SK-MEL-5 (cell line): ENCODE measurements around the gene MBL2. TPM values are rescaled to one million over a fixed set of nuclear protein-coding genes. Genes with fewer than 3 reads are reported as not detected.

Experiments used
- DNase-seq: peaks from one replicate; pipeline ENCODE4 v3.0.0-alpha.2; 2016; ENCODE audit warnings: low read depth, low spot score
- in situ Hi-C: cut with HindIII; loops from 2 replicates; pipeline ENCODE4 v1.10.0; 2016; ENCODE audit warnings: low sequenced_read_pairs, high pct_unique_total_duplicates, low pct_unique_long_range_greater_than_20kb
- polyA plus RNA-seq, 2 experiments: library from polyadenylated mRNA; depleted of rRNA; stranded (reverse); fragments of >200 nt; gene quantifications; 2 replicates each; pipeline ENCODE4 v1.2.3, GENCODE V29; 2015
- total RNA-seq: library from RNA; depleted of rRNA; stranded (reverse); fragments of >200 nt; shearing (Covaris generic); gene quantifications from 2 replicates; pipeline ENCODE4 v1.2.3, GENCODE V29; 2014; rRNA removed

The MBL2 gene
- 0.16 TPM in 1 of 2 replicates, not detected in the other for total RNA-seq
- 0.04 TPM in 1 of 2 replicates, not detected in the other for polyA plus RNA-seq (2015; cell fraction: cytosol; rRNA removed)
- 0.25 and 1.2 TPM in 2 replicates for polyA plus RNA-seq (2015; cell fraction: nucleus; rRNA removed)

DNA sequence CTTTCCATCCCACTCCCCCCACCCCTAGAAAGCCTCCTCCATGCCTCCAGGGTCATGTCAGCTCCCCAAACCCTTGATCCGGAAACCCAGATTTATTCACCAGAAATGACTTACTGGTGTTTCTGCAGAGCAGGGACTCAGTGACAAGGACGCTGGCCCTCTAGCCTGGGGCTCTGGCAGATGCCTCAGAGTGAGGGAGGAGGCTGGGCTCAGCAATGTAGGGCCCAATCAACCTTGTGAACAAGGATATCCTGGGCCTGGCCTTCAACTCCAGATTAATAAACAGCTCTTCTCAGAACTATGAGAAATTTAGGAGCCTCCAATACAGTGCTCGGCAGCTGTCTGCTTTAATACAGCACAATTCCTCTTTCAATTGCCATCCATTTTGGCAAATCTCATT is at the start of gene MBL2:
TSS of gene MBL2 (minus strand) at position 162 of the 400 bp plus-strand sequence. CDS start 1,149 bp downstream, outside the sequence.
- in situ Hi-C loops = no loop called here
- DNase-seq = no peak

GRCh38 chr10:52820309-52820708 is 47.7 kb upstream of the MBL2 start:
- in situ Hi-C loops = no loop called here

GRCh38 chr10:52818019-52818418 is 45.4 kb upstream of the MBL2 start:
- in situ Hi-C loops = no loop called here
- DNase-seq = peak; percentile 67

More at GRCh38 chr10:52820309-52820708, 47.7 kb upstream of the MBL2 start:
- no peak for DNase-seq

- DNase-seq = no peak
- in situ Hi-C loops = no loop called here
These were observed 41.9 kb upstream of the MBL2 start for GRCh38 chr10:52814506-52814905.

DNA sequence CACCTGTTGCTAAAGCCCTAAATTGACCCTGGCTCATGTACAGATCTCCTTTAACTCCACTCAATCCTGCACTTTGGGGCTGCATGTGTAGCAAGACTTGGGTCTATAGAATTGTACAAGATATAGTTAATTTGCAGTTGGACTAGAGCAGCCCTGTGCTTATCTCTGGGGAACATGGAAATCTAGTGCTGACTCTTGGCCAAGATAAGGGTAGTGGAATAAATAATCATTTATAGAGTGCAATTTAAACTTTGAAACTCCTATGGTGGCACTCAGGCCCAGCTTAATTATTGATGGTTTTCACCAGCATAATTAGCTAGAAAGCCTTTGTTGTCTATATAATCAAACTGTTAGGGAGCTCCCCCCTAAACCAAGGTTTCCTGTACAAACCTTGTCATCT is 39.2 kb upstream of the MBL2 start:
- DNase-seq = no peak
- in situ Hi-C loops = no loop called here

DNA sequence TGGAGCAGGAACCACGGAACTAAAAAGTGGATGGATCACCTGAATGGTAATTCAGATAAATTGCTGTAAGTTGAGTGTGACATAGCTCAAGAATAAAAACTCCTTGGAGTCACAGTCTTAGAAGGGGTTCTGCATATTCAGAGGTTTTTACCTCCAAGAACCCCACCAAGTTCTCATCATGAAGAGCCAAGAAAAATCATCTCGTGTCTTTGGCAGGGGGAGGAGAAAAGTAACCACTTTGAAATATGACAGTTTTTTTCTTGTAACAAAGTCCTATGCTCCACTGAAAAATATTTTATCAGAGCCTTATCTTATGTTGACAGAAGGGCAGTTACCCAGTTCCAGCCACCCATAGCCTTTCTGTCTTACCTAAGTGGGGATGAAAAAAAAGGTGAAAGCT is 38.2 kb upstream of the MBL2 start:
- DNase-seq = no peak
- in situ Hi-C loops = no loop called here

DNA sequence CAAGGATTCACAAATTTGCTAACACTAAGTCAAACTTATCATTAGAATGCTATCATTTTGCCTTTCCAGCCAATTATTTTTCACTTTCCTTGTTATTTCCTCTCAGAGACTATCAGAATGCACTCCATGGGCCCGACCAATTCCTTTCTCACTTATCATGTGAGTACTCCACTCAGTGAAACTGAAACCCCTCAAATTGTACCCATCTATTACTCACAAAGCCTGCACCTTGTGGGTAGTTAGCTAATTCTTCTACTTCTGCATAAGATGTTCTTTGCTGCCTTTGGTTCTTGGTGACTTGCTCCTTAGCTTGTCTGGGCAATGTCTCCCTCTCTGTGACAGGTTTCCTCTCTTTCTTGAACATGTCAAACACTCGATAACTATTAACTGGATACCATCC is 35.2 kb upstream of the MBL2 start:
- no peak for DNase-seq
- in situ Hi-C loops = no loop called here

- DNase-seq = peak; percentile 47
- in situ Hi-C loops = no loop called here
These were observed 33.1 kb upstream of the MBL2 start for GRCh38 chr10:52805414-52806285.

GRCh38 chr10:52801947-52802346 is 29.4 kb upstream of the MBL2 start:
- in situ Hi-C loops = no loop called here
- DNase-seq = no peak

DNA sequence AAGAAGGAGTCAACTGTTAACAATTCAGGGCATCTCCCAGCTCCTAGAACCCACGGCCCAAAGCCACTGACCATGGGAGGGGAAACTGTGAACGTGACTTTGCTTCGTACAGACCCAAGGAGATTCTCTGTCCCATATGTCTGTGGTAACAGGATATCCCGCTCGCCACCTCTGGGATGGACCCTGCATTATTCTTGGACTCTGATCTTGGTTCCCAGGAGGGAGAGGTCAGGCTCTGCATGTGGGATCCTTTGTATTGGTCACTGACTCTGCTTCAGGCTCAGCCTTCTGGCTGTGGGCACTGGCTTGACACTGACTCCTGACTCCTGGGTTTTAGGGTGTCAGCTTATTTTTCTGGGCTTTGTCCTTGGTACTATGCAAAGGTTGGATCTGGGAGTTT is 13.5 kb upstream of the MBL2 start:
- in situ Hi-C loops = no loop called here
- no peak for DNase-seq

DNA sequence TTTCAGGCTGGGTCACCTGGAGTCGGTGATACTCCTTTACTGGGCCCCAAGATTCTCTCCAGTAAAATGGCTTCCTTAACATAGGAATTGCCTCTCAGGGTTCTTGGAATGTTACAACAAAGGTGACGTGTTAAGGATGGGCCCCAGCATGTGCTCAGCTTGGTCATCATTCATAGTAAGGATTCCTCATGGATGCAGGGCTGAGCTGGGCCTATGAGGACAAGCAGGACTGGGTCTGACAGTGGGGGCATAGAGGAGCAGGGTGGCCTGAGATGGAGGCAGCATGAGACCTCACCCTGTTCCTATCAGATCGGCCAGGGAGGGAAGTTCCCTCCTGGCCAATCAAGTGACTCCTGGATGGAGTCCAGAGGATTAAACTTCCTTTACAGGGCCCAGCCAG is 12.8 kb upstream of the MBL2 start:
- in situ Hi-C loops = no loop called here
- DNase-seq = no peak

GRCh38 chr10:52783726-52784125 is 11.1 kb upstream of the MBL2 start:
- in situ Hi-C loops = no loop called here
- DNase-seq = no peak

DNA sequence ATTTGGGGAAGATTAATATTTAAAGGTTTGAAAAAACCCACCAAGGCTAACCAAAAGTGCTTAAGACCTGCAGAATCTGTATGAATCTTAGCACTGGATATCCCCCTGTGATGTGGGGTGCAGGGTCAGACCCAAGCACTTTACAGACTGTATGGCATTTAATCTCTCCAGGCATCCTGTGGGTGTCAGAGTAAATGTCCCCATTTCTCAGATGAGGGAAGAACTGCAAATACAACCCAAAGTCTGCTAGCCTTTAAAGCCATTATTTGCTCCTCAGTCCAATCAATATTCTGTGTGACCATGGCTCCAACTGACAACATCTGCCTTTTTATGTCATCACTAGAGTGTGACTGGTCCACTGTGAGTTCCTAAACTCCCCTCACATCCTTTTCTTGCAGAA is 10.0 kb upstream of the MBL2 start:
- no peak for DNase-seq
- in situ Hi-C loops = no loop called here

DNA sequence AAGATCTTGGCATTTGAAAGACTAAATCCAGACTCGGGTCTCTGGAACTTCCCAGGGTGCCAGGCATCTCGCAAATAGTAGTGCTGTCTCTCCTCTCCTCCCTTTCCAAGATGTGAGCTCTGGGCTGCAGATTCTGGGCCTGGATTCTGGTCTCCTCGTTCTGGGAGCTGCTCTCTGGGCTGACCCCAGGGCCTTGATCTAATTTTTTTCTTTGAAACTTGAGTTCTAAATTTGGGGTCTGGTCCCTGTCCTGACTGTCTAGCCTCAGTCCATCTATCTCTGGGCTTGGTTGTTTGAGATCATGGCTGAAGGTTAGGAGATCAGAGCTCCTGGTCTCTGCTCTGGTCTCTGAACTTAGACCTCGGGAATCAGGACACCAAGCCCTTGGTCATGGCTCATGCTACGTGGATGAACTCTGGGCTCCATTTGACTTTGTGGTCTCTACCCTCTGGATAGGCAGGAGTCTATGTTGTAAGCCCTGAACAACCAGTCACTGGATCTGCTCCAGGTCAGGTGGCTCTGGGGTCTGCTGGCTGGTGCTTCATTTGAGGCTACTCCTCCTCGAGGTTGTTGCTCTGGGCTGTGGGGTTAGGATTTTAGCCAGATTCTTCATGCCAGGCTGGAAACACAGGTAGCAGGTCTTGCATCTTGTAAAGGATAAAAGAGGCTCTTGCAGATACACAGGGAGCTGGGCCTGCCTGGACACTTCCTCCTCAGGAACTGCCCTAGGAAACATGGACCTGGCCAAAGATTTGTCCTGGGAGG is 8.0 kb upstream of the MBL2 start:
- no peak for DNase-seq
- in situ Hi-C loops = no loop called here

GRCh38 chr10:52779541-52780390 is 7.2 kb upstream of the MBL2 start:
- in situ Hi-C loops = no loop called here
- peak; percentile 75 for DNase-seq

- peak; percentile 40 for DNase-seq
- in situ Hi-C loops = no loop called here
These were observed 6.2 kb upstream of the MBL2 start for GRCh38 chr10:52778511-52779392.

DNA sequence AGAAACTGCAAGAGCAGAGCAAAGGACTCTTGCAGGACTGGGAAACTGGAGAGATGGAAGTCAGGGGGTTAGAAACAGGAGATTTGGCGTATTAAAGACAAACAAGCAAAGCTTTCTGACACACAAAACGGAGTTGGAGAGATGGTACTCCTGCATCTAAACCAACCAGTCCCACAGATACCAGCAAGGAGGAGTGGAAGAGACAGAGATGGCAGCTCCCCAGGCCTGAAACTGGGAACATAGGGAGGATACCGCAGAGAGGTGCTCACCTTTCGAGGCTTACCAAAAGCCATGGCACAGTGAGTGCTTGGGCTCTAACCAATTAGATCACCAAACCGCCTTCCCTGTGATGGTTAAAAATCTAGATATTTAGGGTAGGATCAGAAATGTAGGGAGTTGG is 4.8 kb upstream of the MBL2 start:
- DNase-seq = no peak
- in situ Hi-C loops = no loop called here
